Smooth muscle cell of the pulmonary artery (primary cell): ENCODE results near the gene TRIM52. TPM values are rescaled to one million over a fixed set of nuclear protein-coding genes. Genes with fewer than 3 reads are reported as not detected.

ENCODE experiments used
- total RNA-seq: library from RNA; depleted of rRNA; stranded (reverse); fragments of >200 nt; gene quantifications from 2 replicates; pipeline ENCODE4 v1.2.3, GENCODE V29; 2014

The TRIM52 gene
- 6.8 and 10.6 TPM in 2 replicates for total RNA-seq

DNA sequence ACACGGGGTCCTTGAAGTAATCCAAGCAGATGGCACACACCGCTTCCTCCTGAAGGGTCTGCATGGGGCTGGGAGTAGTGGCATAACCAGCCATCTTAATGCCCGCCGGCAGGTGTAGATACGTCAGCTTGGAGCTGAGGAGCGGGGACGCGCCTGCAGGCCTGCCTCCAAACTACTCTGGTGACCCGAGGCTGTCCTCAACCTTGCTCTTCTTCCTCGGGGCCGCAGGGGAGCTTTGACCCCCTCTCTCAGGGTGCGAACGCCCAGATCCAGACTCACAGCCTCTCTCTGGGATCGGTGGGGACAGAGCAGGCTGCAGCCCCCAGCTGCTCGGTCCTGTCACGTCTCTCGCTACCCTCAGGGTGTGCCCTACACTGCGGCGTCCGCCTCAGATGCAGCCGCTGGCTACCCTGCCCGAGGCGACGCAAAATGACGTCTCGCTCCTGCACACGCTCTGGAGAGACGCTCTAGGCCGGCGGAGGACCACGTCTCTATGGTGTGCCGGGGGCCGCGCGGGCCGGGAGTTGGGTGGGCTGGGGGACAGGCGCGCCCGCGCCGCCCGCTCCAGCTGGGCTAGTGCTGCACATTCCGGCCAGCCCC lies at the start of gene TRIM52:
TRIM52 (minus strand) TSS at position 424 of the 600 bp plus-strand sequence; CDS start at position 94, 330 bp downstream.

GRCh38 chr5:181243564-181244343 lies 17.2 kb downstream of the TRIM52 start, which contains the start of gene RACK1:
TSS of gene RACK1 (minus strand) at chr5:181243906. CDS start at chr5:181243800, 106 bp downstream.

GRCh38 chr5:181223058-181223728 lies 37.8 kb downstream of the TRIM52 start, which contains the start of gene TRIM41:
TSS of gene TRIM41 (plus strand) at chr5:181223281. CDS start at chr5:181224000, 719 bp downstream.

Other genes starting within 250 kb of the TRIM52 start
- gene BTNL9, start 220.9 kb downstream of the TRIM52 start, total RNA-seq = not detected in 2 replicates
- not detected in 2 replicates for gene OR2V1, start 130.0 kb downstream of the TRIM52 start, total RNA-seq
- not detected in 2 replicates for gene OR2V2, start 113.6 kb downstream of the TRIM52 start, total RNA-seq
- 1.2 and 3.2 TPM in 2 replicates for gene TRIM7, start 55.9 kb downstream of the TRIM52 start, total RNA-seq
- gene TRIM41, start 37.9 kb downstream of the TRIM52 start, total RNA-seq = 14.4 and 16.0 TPM in 2 replicates
- 3,991 and 4,437 TPM in 2 replicates for gene RACK1, start 17.2 kb downstream of the TRIM52 start, total RNA-seq
- 0.20 TPM in 2 replicates for gene OR4F3, start 106.1 kb upstream of the TRIM52 start, total RNA-seq